Activated naive CD4-positive, alpha-beta T cell treated with anti-CD3 and anti-CD28 coated beads for 36 hours (primary cell): Measurements from ENCODE around the gene NPY4R2. TPM values are rescaled to one million over a fixed set of nuclear protein-coding genes. Genes with fewer than 3 reads are reported as not detected.
"Not testable (repeated sequence)": the region's sequence is repeated elsewhere in the genome, so short reads cannot be mapped to it uniquely, and the experiment has no call there.

Experiments used
- CTCF ChIA-PET: fragments of 350-600 bp; sonication (Branson Sonifier 250); formaldehyde crosslinking; loops from one replicate; lab custom pipeline; 2021; ENCODE audit warnings: antibody characterized with exemption; lab: Charles Lee
- DNase-seq: peaks from one replicate; pipeline ENCODE4 v3.0.0-alpha.2; 2020
- H3K27ac Mint-ChIP-seq: one replicate; pipeline ENCODE4 v1.8.0; 2021; ENCODE audit warnings: mild to moderate bottlenecking, mixed read lengths
- H3K27me3 Mint-ChIP-seq: one replicate; pipeline ENCODE4 v1.8.0; 2021; ENCODE audit warnings: low read depth, mixed read lengths
- H3K36me3 Mint-ChIP-seq: one replicate; pipeline ENCODE4 v1.8.0; 2021; ENCODE audit warnings: low read depth, mixed read lengths
- H3K4me1 Mint-ChIP-seq: one replicate; pipeline ENCODE4 v1.8.0; 2021; ENCODE audit warnings: low read depth, mixed read lengths
- H3K4me3 Mint-ChIP-seq: one replicate; pipeline ENCODE4 v1.8.0; 2021; ENCODE audit warnings: mild to moderate bottlenecking, moderate library complexity, mixed read lengths
- H3K9me3 Mint-ChIP-seq: one replicate; pipeline ENCODE4 v1.8.0; 2021; ENCODE audit warnings: mixed read lengths
- intact Hi-C: fragments of 100-400 bp; cut with micrococcal nuclease; formaldehyde crosslinking; loops from one replicate; pipeline ENCODE4 v1.15.1; 2023
- total RNA-seq, 2 experiments: library from RNA; stranded (reverse); gene quantifications; one replicate each; pipeline ENCODE4 v1.2.3, GENCODE V29; 2021

Gene NPY4R2
- total RNA-seq, 2 experiments from 2014 or later: not detected

DNA sequence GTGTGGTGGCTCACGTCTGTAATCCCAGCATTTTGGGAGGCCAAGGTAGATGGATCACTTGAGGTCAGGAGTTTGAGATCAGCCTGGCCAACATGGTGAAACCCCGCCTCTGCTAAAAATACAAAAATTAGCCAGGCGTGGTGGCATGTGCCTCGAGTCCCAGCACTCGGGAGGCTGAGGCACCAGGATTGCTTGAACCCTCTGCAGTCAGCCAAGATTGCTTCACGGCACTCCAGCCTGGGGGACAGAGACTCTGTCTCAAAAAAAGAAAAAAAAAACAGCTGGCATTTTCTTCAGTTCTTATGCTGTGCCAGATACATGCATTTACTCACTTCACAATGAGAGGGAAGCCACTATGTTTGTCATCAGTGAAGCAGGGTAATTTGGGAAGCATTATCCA lies 22.9 kb downstream of the NPY4R2 start:
- intact Hi-C loops, H3K36me3 Mint-ChIP-seq, H3K4me3 Mint-ChIP-seq, H3K4me1 Mint-ChIP-seq, H3K9me3 Mint-ChIP-seq, CTCF ChIA-PET, H3K27ac Mint-ChIP-seq, H3K27me3 Mint-ChIP-seq, DNase-seq: not testable (repeated sequence)

DNA sequence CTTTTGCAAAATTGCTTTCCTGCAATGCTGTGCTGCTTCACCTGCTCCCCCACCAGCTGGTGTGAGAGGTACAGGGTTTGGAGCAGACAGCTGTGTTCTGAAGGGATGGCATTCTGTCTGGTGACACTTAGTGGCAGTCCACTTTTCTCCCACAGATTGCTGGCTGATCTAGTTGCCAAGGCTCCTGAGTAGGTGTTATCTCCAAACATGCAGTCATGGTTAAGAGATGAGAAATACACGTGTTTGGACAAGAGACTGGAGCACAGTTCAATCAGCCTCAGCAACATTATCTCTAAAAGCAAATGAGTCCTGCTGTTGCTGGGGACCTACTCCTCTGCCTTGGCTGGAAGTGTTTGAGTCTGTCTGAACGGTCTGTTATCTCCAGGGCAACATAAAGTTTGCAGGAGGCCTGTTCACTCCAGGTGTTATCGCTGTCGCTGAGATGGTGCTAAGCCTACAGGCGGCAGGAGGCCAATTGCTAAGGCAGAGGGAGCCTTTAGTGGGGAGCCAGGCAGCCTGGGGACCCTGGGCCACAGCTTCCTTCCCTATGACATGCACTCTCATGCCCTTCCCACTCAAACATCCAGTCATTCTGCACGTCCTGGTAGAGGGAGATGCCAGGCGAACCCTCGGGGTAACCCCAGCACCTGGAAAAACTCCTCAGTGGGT lies 24.0 kb downstream of the NPY4R2 start:
- H3K27ac Mint-ChIP-seq, CTCF ChIA-PET, intact Hi-C loops, H3K36me3 Mint-ChIP-seq, H3K4me1 Mint-ChIP-seq, H3K27me3 Mint-ChIP-seq, H3K4me3 Mint-ChIP-seq, H3K9me3 Mint-ChIP-seq, DNase-seq: not testable (repeated sequence)

DNA sequence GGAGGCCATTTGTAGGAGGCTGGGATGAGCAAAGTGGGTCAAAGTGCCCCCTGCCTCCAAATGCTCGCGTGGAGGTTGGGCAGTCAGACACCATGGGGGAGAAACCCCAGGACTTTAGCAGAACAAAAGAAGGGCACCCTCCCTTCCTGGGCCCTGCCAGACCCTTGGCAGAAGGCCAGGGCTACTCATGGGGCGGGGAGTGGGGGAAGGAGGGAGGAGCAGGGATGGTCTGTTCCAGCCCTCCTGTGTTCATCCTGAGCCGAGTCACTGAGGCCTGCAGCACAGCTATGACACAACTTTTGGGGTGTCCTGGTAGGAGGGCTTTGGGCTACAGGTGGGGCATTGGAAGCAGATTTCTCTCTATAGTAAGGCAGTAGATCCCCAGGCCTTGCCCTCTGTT lies 24.9 kb downstream of the NPY4R2 start:
- H3K36me3 Mint-ChIP-seq, intact Hi-C loops, H3K27me3 Mint-ChIP-seq, CTCF ChIA-PET, H3K9me3 Mint-ChIP-seq, H3K27ac Mint-ChIP-seq, H3K4me1 Mint-ChIP-seq, DNase-seq, H3K4me3 Mint-ChIP-seq: not testable (repeated sequence)

DNA sequence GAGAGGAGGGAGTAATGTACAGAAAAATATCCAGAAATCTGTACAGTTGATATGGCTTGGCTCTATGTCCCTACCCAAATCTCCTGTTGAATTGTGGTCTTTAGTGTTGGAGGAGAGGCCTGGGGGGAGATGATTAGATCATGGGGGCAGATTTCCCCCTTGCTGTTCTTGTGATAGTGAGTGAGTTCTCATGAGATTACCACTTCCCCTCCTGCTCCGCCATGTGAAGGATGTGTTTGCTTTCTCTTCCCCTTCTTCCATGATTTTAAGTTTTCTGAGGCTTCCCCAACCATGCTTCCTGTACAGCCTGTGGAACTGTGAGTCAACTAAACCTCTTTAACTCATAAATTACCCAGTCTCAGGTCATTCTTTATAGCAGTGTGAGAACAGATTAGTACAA lies 29.0 kb downstream of the NPY4R2 start:
- H3K4me3 Mint-ChIP-seq, H3K36me3 Mint-ChIP-seq, H3K27me3 Mint-ChIP-seq, CTCF ChIA-PET, H3K27ac Mint-ChIP-seq, H3K9me3 Mint-ChIP-seq, intact Hi-C loops, H3K4me1 Mint-ChIP-seq, DNase-seq: not testable (repeated sequence)

DNA sequence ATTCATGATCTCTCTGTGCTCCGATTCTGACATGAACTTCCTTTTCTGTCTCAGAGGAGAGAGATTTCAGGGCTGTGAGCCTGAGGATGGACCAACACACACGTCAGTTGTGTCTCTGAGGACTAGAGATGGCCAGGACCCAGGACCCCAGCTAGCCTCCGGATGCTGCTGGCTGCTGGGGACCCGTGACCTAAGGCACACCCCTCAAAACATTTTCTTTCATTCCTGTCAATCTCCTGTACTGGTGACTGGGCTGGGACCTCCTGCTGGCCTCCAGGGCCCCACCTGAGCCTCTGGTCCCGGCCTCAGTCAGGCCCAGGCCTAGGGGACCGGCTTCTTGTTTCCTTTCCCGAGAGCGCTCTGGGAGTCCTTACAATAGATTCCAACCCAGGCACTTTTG lies 38.7 kb downstream of the NPY4R2 start:
- DNase-seq, intact Hi-C loops, H3K4me1 Mint-ChIP-seq, H3K36me3 Mint-ChIP-seq, H3K4me3 Mint-ChIP-seq, H3K27me3 Mint-ChIP-seq, CTCF ChIA-PET, H3K27ac Mint-ChIP-seq, H3K9me3 Mint-ChIP-seq: not testable (repeated sequence)

- DNase-seq, H3K4me1 Mint-ChIP-seq, H3K27ac Mint-ChIP-seq, intact Hi-C loops, H3K27me3 Mint-ChIP-seq, CTCF ChIA-PET, H3K36me3 Mint-ChIP-seq, H3K4me3 Mint-ChIP-seq, H3K9me3 Mint-ChIP-seq: not testable (repeated sequence)
Measured at GRCh38 chr10:47959677-47960076, 41.2 kb downstream of the NPY4R2 start.

DNA sequence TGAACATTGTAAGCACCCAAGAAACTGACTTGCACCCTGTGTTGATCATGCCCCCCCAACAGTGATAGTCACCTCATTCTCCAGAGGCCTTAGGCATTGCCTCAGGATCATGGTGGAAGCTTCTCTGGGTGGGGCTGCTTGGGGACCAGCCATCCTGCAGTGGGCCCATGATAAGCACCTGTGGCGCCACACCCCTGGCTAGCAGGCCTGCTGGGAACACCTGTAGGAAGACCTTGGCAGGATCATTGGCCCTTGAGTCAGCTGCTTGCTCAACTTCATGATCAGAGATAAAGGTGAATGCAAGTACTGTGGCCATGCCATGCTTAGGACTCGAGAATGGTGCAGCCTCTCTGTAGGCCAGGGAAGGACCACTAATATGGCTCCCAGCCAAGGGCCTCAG lies 42.2 kb downstream of the NPY4R2 start:
- H3K9me3 Mint-ChIP-seq, H3K4me3 Mint-ChIP-seq, CTCF ChIA-PET: not testable (repeated sequence)

DNA sequence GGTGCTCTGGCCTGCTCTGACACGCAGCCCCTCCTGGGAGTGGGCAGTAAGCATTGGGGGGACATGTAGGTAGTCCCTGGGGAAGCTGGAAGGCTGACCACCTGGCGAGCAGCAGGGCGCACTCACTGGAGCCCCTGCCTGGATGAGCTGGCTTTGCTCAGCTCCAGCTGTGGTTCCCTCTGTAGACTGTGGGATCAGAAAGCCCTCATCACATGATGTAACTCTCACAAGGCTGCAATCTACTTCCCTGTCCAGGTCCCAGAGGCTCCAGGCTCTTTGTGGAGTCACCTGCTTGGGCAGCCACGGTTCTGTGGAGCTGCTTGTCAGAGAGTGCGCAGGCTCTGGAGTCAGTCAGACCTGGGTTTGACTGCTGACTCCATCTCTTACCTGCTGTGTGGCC lies 44.3 kb downstream of the NPY4R2 start:
- H3K9me3 Mint-ChIP-seq, intact Hi-C loops, DNase-seq, H3K27ac Mint-ChIP-seq, H3K36me3 Mint-ChIP-seq, H3K27me3 Mint-ChIP-seq, CTCF ChIA-PET, H3K4me3 Mint-ChIP-seq, H3K4me1 Mint-ChIP-seq: not testable (repeated sequence)

More for the DNA sequence above, 42.2 kb downstream of the NPY4R2 start:
- H3K27ac Mint-ChIP-seq, H3K27me3 Mint-ChIP-seq, H3K36me3 Mint-ChIP-seq, DNase-seq, H3K4me1 Mint-ChIP-seq, intact Hi-C loops: not testable (repeated sequence)

DNA sequence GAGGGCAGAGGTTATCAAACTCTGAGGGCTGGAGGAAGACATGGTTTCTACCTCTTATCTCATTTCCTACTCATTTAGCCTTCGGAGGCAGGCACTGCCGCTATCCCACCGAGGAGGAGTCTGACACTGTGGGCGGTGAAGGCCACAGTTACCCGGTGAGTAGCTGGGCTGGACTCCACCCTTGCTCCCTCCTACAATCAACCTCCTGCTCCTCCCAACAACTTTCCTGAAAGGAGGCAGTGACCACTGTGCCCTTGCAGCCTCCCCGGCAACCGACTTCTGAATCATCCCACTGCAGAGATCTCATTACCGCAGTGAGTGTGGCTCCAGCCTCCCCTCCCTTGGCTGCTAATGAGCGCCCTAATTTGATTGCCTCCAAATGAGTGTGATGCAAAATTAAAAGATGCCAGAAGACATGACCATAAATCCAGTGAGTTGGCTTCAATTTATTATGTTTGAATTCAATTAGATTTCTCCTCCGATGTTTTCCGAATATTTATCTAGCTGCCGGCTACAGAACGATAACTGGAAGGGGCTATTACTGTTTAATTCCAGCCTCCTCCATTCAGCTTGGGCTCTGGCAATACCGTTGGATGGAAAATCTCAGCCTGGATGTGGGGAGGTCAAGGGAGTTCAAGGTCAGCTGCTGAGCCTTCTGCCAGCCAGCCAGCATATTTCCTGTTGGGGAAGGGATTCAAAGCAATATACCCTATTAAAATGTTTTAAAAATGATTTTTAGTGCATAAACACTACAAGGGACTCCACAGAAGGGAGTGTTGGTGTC lies 46.0 kb downstream of the NPY4R2 start:
- H3K9me3 Mint-ChIP-seq, DNase-seq, intact Hi-C loops, H3K27ac Mint-ChIP-seq, CTCF ChIA-PET, H3K4me3 Mint-ChIP-seq, H3K36me3 Mint-ChIP-seq, H3K27me3 Mint-ChIP-seq, H3K4me1 Mint-ChIP-seq: not testable (repeated sequence)

GRCh38 chr10:47968988-47969387 lies 50.5 kb downstream of the NPY4R2 start:
- H3K9me3 Mint-ChIP-seq, DNase-seq, H3K4me3 Mint-ChIP-seq, H3K4me1 Mint-ChIP-seq, H3K36me3 Mint-ChIP-seq, H3K27me3 Mint-ChIP-seq, H3K27ac Mint-ChIP-seq, intact Hi-C loops, CTCF ChIA-PET: not testable (repeated sequence)

- H3K27me3 Mint-ChIP-seq, H3K27ac Mint-ChIP-seq, CTCF ChIA-PET, H3K9me3 Mint-ChIP-seq, DNase-seq, H3K36me3 Mint-ChIP-seq, H3K4me3 Mint-ChIP-seq, intact Hi-C loops, H3K4me1 Mint-ChIP-seq: not testable (repeated sequence)
Measured at GRCh38 chr10:47970047-47970446, 51.6 kb downstream of the NPY4R2 start.

- H3K27ac Mint-ChIP-seq, H3K27me3 Mint-ChIP-seq, CTCF ChIA-PET, H3K36me3 Mint-ChIP-seq, H3K4me1 Mint-ChIP-seq, H3K4me3 Mint-ChIP-seq, intact Hi-C loops, H3K9me3 Mint-ChIP-seq, DNase-seq: not testable (repeated sequence)
Measured at GRCh38 chr10:47971598-47971997, 53.1 kb downstream of the NPY4R2 start.

GRCh38 chr10:47972077-47972476 lies 53.6 kb downstream of the NPY4R2 start:
- H3K36me3 Mint-ChIP-seq, H3K4me3 Mint-ChIP-seq, intact Hi-C loops, H3K27me3 Mint-ChIP-seq, H3K27ac Mint-ChIP-seq, H3K4me1 Mint-ChIP-seq, DNase-seq, H3K9me3 Mint-ChIP-seq, CTCF ChIA-PET: not testable (repeated sequence)
